SK-N-SH (cell line): ENCODE results near the gene MRGPRD. TPM values are rescaled to one million over a fixed set of nuclear protein-coding genes. Genes with fewer than 3 reads are reported as not detected.

Source experiments
- CTCF ChIA-PET: fragments of 300-600, 350-600 bp; formaldehyde crosslinking; extraction: SDS; loops from one replicate; lab custom pipeline; 2021; lab: Yijun Ruan, JAX
- POLR2A ChIA-PET: fragments of 350-600 bp; sonication (Branson Sonifier 250); formaldehyde crosslinking; extraction: SDS; loops from one replicate; lab custom pipeline; 2020; ENCODE audit warnings: antibody characterized with exemption, inconsistent platforms; lab: Yijun Ruan, JAX
- DNase-seq: peaks from one replicate; pipeline ENCODE4 v3.0.0; 2012
- H2AFZ ChIP-seq: fragments of 200-600 bp; sonication (generic); 2 replicates; pipeline ENCODE4 v1.8.1; 2016; ENCODE audit warnings: antibody characterized with exemption, mild to moderate bottlenecking, low read depth
- H3F3A ChIP-seq: fragments of 200-600 bp; sonication (generic); replicated peaks from 2 replicates; pipeline ENCODE3; 2016; ENCODE audit warnings: antibody characterized with exemption, mild to moderate bottlenecking; ENCODE audit not compliant: insufficient read depth
- H3K27ac ChIP-seq, 2 experiments: fragments of 200-500 bp in 1 of 2; fragments of 200-600 bp in 1 of 2; sonication (Bioruptor generic) in 1 of 2; sonication (generic), shearing (Covaris generic) in 1 of 2; 2 replicates each; pipeline versions ENCODE4 v1.5.1 to v1.6.1; 2014 to 2016; ENCODE audit warnings: low read depth in 2 of 2, inconsistent platforms in 1 of 2, low read length in 1 of 2, mild to moderate bottlenecking in 1 of 2, mixed read lengths in 1 of 2
- H3K27me3 ChIP-seq: fragments of 200-600 bp; sonication (generic), shearing (Covaris generic); 2 replicates; pipeline ENCODE4 v1.6.1; 2016; ENCODE audit warnings: mixed run types; ENCODE audit not compliant: insufficient read depth
- H3K36me3 ChIP-seq, 2 experiments: fragments of 200-500 bp in 1 of 2; fragments of 200-600 bp in 1 of 2; sonication (Bioruptor generic) in 1 of 2; sonication (generic) in 1 of 2; replicated peaks in 1 of 2; 2 replicates each; pipeline versions ENCODE3 to v1.5.1; 2014 to 2016; ENCODE audit warnings: low read length in 1 of 2, mild to moderate bottlenecking in 1 of 2; ENCODE audit not compliant: insufficient read depth in 2 of 2, control insufficient read depth in 1 of 2
- H3K4me1 ChIP-seq, 2 experiments: fragments of 200-500 bp in 1 of 2; fragments of 200-600 bp in 1 of 2; sonication (Bioruptor generic) in 1 of 2; sonication (generic), shearing (Covaris generic) in 1 of 2; 2 replicates each; pipeline versions ENCODE4 v1.5.1 to v1.6.1; 2014 to 2016; ENCODE audit warnings: low read depth in 1 of 2, low read length in 1 of 2, mixed run types in 1 of 2; ENCODE audit not compliant: insufficient read depth in 2 of 2, control insufficient read depth in 1 of 2
- H3K4me2 ChIP-seq: fragments of 200-600 bp; sonication (generic), shearing (Covaris generic); 2 replicates; pipeline ENCODE4 v1.6.1; 2017; ENCODE audit warnings: mixed run types
- H3K4me3 ChIP-seq, 2 experiments: fragments of 200-500 bp in 1 of 2; fragments of 200-600 bp in 1 of 2; sonication (Bioruptor generic) in 1 of 2; sonication (generic), shearing (Covaris generic) in 1 of 2; 2 replicates each; pipeline versions ENCODE4 v1.5.1 to v1.8.1; 2014 to 2016; ENCODE audit warnings: low read depth in 2 of 2, inconsistent platforms in 1 of 2, low read length in 1 of 2, mild to moderate bottlenecking in 1 of 2, mixed read lengths in 1 of 2, moderate library complexity in 1 of 2
- H3K79me2 ChIP-seq: fragments of 200-600 bp; sonication (generic); 2 replicates; pipeline ENCODE4 v1.8.1; 2017; ENCODE audit warnings: mild to moderate bottlenecking; ENCODE audit not compliant: insufficient read depth
- H3K9ac ChIP-seq: fragments of 200-600 bp; sonication (generic); 2 replicates; pipeline ENCODE4 v1.6.1; 2017; ENCODE audit warnings: mixed run types
- H3K9me2 ChIP-seq: fragments of 200-600 bp; sonication (generic); 2 replicates; pipeline ENCODE4 v1.6.1; 2017; ENCODE audit warnings: mixed run types
- H3K9me3 ChIP-seq: fragments of 200-600 bp; sonication (generic); 2 replicates; pipeline ENCODE4 v1.6.1; 2017; ENCODE audit warnings: mixed run types, mild to moderate bottlenecking, moderate library complexity
- H4K20me1 ChIP-seq: fragments of 200-600 bp; sonication (generic); 2 replicates; pipeline ENCODE4 v1.6.1; 2017; ENCODE audit warnings: mild to moderate bottlenecking, mixed run types; ENCODE audit not compliant: insufficient read depth
- FOSL2 ChIP-seq: IDR thresholded peaks from 2 replicates; pipeline ENCODE4 v1.4.0; 2012; ENCODE audit warnings: low read depth, mild to moderate bottlenecking, moderate library complexity, borderline replicate concordance
- NFIC ChIP-seq: IDR thresholded peaks from 2 replicates; pipeline ENCODE4 v1.4.0; 2012; ENCODE audit warnings: borderline replicate concordance
- NRF1 ChIP-seq: IDR thresholded peaks from 2 replicates; pipeline ENCODE4 v1.6.1; 2012; ENCODE audit warnings: low read depth, mild to moderate bottlenecking, low read length
- REST ChIP-seq: IDR thresholded peaks from 2 replicates; pipeline ENCODE4 v1.6.1; 2012; ENCODE audit warnings: mild to moderate bottlenecking, low read depth, low read length, moderate library complexity
- SMC3 ChIP-seq: IDR thresholded peaks from 2 replicates; pipeline ENCODE4 v1.6.1; 2012; ENCODE audit warnings: low read depth, low read length, improper control_type of control experiment
- TCF12 ChIP-seq: IDR thresholded peaks from 2 replicates; pipeline ENCODE4 v1.4.0; 2012
- USF1 ChIP-seq: IDR thresholded peaks from 2 replicates; pipeline ENCODE4 v1.4.0; 2012; ENCODE audit warnings: low read depth, borderline replicate concordance
- WGBS: methylation state at CpG from one replicate; pipeline ENCODE4 v1.1.6; 2017; ENCODE audit warnings: low lambda C conversion rate; 5-methylcytosine and 5-hydroxymethylcytosine counted together
- polyA plus RNA-seq, 3 experiments: library from polyadenylated mRNA; depleted of rRNA; stranded (reverse); fragments of >200 nt; gene quantifications; 2 replicates each; pipeline ENCODE4 v1.2.3, GENCODE V29; 2012
- TF ChIP-seq, protein P1 (sequence below): fragments of 200-600 bp; sonication (generic); IDR thresholded peaks from 2 replicates; pipeline ENCODE4 v1.6.1; 2017; ENCODE audit warnings: antibody characterized with exemption, mild to moderate bottlenecking, moderate library complexity
- TF ChIP-seq, protein P2 (sequence below): IDR thresholded peaks from 2 replicates; pipeline ENCODE4 v1.4.0; 2012; ENCODE audit warnings: low read depth, borderline replicate concordance

Gene MRGPRD
- polyA plus RNA-seq, 1 of the 3 experiments (the other 2 are of a cell fraction): not detected

GRCh38 chr11:69013009-69013951, 32.5 kb upstream of the MRGPRD start, which contains the start of gene MRGPRF:
Gene MRGPRF (minus strand): TSS chr11:69013246. CDS start chr11:69009901, 3,345 bp downstream.
- Histone ChIP-seq H3K9ac (no peak within 1 kb of the TSS), H3K4me3 (peak within 1 kb of the TSS in 1 of 2 experiments; percentile 24; a peak in 2 of 4 replicates), H2AFZ (no peak within 1 kb of the TSS), H3K9me2 (no peaks in the 10 kb centered on the region), H3F3A (no peaks in the 10 kb centered on the region), H3K27me3 (no peaks in the 10 kb centered on the region), H3K4me2 (peak within 1 kb of the TSS; percentile 65; the same call in 1 of the 2 replicates), H3K27ac (peak within 1 kb of the TSS in 1 of 2 experiments; percentile 14; a peak in 1 of 4 replicates), H3K79me2 (no peaks in the 10 kb centered on the region), H3K4me1 (peaks cover 23 to 48% of the 10 kb centered on the region in 2 experiments; a peak in 3 of 4 replicates), H3K36me3 (no peaks in the 10 kb centered on the region), H4K20me1 (no peaks in the 10 kb centered on the region), H3K9me3 (no peaks in the 10 kb centered on the region)
- TF ChIP-seq SMC3 (peak; percentile 30; the same call in 1 of the 2 replicates), NRF1 (no peak), USF1 (no peak)
- TF ChIP-seq, protein P1, sequence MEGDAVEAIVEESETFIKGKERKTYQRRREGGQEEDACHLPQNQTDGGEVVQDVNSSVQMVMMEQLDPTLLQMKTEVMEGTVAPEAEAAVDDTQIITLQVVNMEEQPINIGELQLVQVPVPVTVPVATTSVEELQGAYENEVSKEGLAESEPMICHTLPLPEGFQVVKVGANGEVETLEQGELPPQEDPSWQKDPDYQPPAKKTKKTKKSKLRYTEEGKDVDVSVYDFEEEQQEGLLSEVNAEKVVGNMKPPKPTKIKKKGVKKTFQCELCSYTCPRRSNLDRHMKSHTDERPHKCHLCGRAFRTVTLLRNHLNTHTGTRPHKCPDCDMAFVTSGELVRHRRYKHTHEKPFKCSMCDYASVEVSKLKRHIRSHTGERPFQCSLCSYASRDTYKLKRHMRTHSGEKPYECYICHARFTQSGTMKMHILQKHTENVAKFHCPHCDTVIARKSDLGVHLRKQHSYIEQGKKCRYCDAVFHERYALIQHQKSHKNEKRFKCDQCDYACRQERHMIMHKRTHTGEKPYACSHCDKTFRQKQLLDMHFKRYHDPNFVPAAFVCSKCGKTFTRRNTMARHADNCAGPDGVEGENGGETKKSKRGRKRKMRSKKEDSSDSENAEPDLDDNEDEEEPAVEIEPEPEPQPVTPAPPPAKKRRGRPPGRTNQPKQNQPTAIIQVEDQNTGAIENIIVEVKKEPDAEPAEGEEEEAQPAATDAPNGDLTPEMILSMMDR: peak; percentile 52
- ChIA-PET CTCF (interaction anchor here (0.6 to 4.6 kb wide), 11 partner anchors 9 to 559 kb away, joined by 3 to 26 read pairs (median 3); no protein-coding TSS in a partner anchor), POLR2A (no interaction called here)
- DNase-seq: peak; percentile 89
- 59% methylated on average over 8 of the region's 43 CpGs for WGBS

DNA sequence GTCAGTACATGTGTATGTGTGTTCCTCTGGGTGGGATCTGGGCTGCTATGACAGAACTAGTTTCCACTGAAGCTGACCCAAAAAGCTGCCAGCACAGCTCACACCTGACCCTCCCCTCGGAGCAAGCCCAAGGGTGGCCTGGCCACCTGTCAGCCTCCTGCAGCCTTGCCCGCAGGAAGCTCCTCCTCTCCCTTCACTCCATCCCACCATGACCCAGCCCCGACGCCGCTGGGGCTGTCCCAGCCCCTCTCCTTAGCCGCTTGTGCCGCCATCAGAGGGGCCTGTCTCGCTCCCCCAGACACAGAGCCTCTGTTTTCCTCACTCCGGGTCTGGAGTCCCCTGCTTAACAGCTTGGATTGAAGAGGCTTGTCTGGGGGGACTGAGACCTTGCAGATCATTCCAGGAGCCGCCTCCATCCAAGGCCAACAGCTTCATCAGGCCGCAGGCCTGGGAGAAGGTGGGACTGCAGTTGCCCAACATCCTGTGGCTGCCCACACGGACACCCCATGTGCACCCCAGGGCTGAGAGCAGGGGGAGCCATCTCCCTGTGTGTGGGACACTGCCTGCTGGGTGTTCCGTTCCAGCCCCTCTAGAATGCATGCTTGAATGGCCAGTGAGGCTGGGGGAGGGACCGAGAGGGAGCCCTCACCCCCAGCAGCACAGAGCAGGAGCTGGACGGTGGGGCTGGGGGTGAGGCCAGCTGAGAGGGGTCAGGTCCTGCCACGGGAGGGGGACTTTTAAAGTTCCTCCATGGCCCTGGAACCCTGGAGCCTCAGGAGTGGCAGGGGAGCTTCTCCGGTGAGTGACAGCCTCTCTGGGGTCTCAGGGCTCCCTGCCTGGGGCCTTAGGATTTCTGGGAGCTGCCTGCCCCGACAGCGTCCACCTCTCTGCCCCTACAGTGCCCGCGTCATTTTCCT, 31.6 kb upstream of the MRGPRD start:
- CTCF ChIA-PET: interaction anchor here (0.6 to 4.6 kb wide), 6 partner anchors 11 to 560 kb away, joined by 3 to 26 read pairs (median 4); no protein-coding TSS in a partner anchor
- H3K4me2 ChIP-seq: no peak overlapping the region; the same call in 1 of the 2 replicates
- POLR2A ChIA-PET: interaction anchor here (1.4 kb wide), 1 partner anchor 14 kb away, joined by 3 read pairs; no protein-coding TSS in a partner anchor
- no peaks in the 10 kb centered on the region for H3F3A ChIP-seq
- no peaks in the 10 kb centered on the region for H3K27me3 ChIP-seq
- H3K4me1 ChIP-seq: peaks cover 28 to 53% of the 10 kb centered on the region in 2 experiments; a peak in 3 of 4 replicates
- no peaks in the 10 kb centered on the region for H3K79me2 ChIP-seq
- H2AFZ ChIP-seq: no peak overlapping the region
- no peak overlapping the region for H3K9ac ChIP-seq
- H3K9me3 ChIP-seq: no peaks in the 10 kb centered on the region
- H3K4me3 ChIP-seq: no peak overlapping the region
- WGBS: 92% methylated on average over 15 of the region's 21 CpGs
- no peaks in the 10 kb centered on the region for H4K20me1 ChIP-seq
- no peaks in the 10 kb centered on the region for H3K36me3 ChIP-seq
- no peak overlapping the region for H3K27ac ChIP-seq
- peak; percentile 41 for DNase-seq
- no peaks in the 10 kb centered on the region for H3K9me2 ChIP-seq
- TF ChIP-seq TCF12 (no peak), REST (no peak), FOSL2 (no peak), SMC3 (no peak), NFIC (no peak)
- TF ChIP-seq, protein P1: no peak
- TF ChIP-seq, protein P2, sequence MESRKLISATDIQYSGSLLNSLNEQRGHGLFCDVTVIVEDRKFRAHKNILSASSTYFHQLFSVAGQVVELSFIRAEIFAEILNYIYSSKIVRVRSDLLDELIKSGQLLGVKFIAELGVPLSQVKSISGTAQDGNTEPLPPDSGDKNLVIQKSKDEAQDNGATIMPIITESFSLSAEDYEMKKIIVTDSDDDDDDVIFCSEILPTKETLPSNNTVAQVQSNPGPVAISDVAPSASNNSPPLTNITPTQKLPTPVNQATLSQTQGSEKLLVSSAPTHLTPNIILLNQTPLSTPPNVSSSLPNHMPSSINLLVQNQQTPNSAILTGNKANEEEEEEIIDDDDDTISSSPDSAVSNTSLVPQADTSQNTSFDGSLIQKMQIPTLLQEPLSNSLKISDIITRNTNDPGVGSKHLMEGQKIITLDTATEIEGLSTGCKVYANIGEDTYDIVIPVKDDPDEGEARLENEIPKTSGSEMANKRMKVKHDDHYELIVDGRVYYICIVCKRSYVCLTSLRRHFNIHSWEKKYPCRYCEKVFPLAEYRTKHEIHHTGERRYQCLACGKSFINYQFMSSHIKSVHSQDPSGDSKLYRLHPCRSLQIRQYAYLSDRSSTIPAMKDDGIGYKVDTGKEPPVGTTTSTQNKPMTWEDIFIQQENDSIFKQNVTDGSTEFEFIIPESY: no peak
